Breast epithelium (tissue), 4 donors: Measurements from ENCODE around the gene RIN1. TPM values are rescaled to one million over a fixed set of nuclear protein-coding genes. Genes with fewer than 3 reads are reported as not detected.

Experiments used
- DNase-seq, 2 donors: peaks; one replicate each; pipeline ENCODE4 v3.0.0-alpha.2; 2019; ENCODE audit warnings: low spot score in 2 of 2
- H3K27ac ChIP-seq, 2 donors: fragments of 200-600 bp; sonication (generic) in 1 of 2; one replicate each; pipeline ENCODE4 v1.5.1; 2016 to 2019; ENCODE audit warnings: mild to moderate bottlenecking in 1 of 2
- H3K27me3 ChIP-seq, 2 donors: fragments of 200-600 bp; sonication (generic) in 1 of 2; one replicate each; pipeline versions ENCODE4 v1.5.1 to v1.6.0; 2017 to 2019; ENCODE audit warnings: control low read depth in 1 of 2, mild to moderate bottlenecking in 1 of 2
- H3K36me3 ChIP-seq: fragments of 200-600 bp; one replicate; pipeline ENCODE4 v1.5.1; 2019
- H3K4me1 ChIP-seq, 2 donors: fragments of 200-600 bp; sonication (generic); one replicate each; pipeline ENCODE4 v1.5.1; 2016 to 2019; ENCODE audit warnings: control low read depth in 1 of 2
- H3K4me3 ChIP-seq, 3 donors: fragments of 200-600 bp; sonication (generic); 1 replicate in 2 of 3; 2 replicates in 1 of 3; pipeline ENCODE4 v1.5.1; 2016 to 2019; ENCODE audit warnings: mild to moderate bottlenecking in 3 of 3, moderate library complexity in 2 of 3
- H3K9me3 ChIP-seq, 2 donors: fragments of 200-600 bp; sonication (generic) in 1 of 2; one replicate each; pipeline ENCODE4 v1.5.1; 2016 to 2019; ENCODE audit warnings: control low read depth in 1 of 2
- CTCF ChIP-seq, 3 donors: fragments of 450-650 bp; IDR thresholded peaks; one replicate each; pipeline ENCODE4 v1.5.1; 2016 to 2017; ENCODE audit warnings: antibody characterized with exemption in 3 of 3, mild to moderate bottlenecking in 3 of 3, moderate library complexity in 3 of 3
- POLR2A ChIP-seq: fragments of 450-650 bp; IDR thresholded peaks from one replicate; pipeline ENCODE4 v1.6.1; 2016; ENCODE audit warnings: antibody characterized with exemption, mild to moderate bottlenecking, moderate library complexity
- POLR2AphosphoS5 ChIP-seq, 3 donors: sonication (generic); formaldehyde crosslinking; IDR thresholded peaks; one replicate each; pipeline ENCODE4 v1.6.1; 2017; ENCODE audit warnings: antibody characterized with exemption in 3 of 3
- intact Hi-C: fragments of 100-400 bp; cut with DNase I; formaldehyde crosslinking; loops from one replicate; pipeline ENCODE4 v1.15.1; 2023; ENCODE audit warnings: low total_unique reads
- total RNA-seq, 3 donors: library from RNA; depleted of rRNA; stranded (reverse); fragments of >200 nt; gene quantifications; one replicate each; pipeline ENCODE4 v1.1.0, GENCODE V29; 2016

Gene RIN1
- total RNA-seq, 3 donors from 2014 or later, result 3.2 to 6.6 (median 5.2) TPM

- no peak for DNase-seq
- TF ChIP-seq CTCF (IDR thresholded peaks at IDR 0.05), result no peak
- no peak for TF ChIP-seq POLR2A
- no peak for TF ChIP-seq POLR2AphosphoS5 (IDR thresholded peaks at IDR 0.05)
- H3K27ac ChIP-seq, result peak overlapping the region; percentile 33 to 95
- H3K4me1 ChIP-seq, result peaks cover 13 to 14% of the 10 kb centered on the region in 2 donors
- H3K36me3 ChIP-seq, result no peaks in the 10 kb centered on the region
- intact Hi-C loops, result no loop called here
- H3K4me3 ChIP-seq, result no peak overlapping the region
- H3K27me3 ChIP-seq, result peaks cover 3% of the 10 kb centered on the region in 2 donors
- no peaks in the 10 kb centered on the region for H3K9me3 ChIP-seq
These were observed 17.6 kb downstream of the RIN1 start for GRCh38 chr11:66318600-66318970.

GRCh38 chr11:66317723-66318599, 18.3 kb downstream of the RIN1 start:
- Histone ChIP-seq H3K36me3 (no peaks in the 10 kb centered on the region), H3K27me3 (peaks cover 3% of the 10 kb centered on the region in 2 donors), H3K27ac (peak overlapping the region; percentile 67 to 95), H3K9me3 (no peaks in the 10 kb centered on the region), H3K4me3 (peak overlapping the region; percentile 53 to 77 (median 64)), H3K4me1 (peaks cover 14 to 16% of the 10 kb centered on the region in 2 donors)
- intact Hi-C loops, result no loop called here
- no peak for DNase-seq
- no peak for TF ChIP-seq CTCF (IDR thresholded peaks at IDR 0.05)
- TF ChIP-seq POLR2AphosphoS5 (IDR thresholded peaks at IDR 0.05), result peak in 2 of 3 donors; percentile 34 to 76

DNA sequence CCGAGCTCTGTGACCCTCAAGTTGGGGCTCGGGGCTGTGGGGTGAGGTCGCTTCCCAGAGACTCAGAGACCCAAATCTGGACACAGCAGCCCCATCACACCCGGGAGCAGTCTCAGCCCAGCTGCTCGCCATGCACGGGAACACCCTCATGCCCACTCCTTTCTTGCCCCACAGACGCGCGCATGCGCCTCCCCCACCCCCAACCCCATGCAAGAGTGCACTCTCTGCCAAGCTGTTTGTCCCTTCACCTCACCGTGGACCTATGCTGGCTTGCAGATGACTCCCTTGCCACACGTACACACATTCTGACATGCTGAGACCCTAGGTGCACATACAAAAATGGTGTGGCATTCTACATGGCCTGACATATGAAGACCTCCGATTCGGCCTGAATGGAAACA, 18.9 kb downstream of the RIN1 start:
- DNase-seq, result no peak
- Histone ChIP-seq H3K27me3 (peaks cover 3% of the 10 kb centered on the region in 2 donors), H3K36me3 (no peaks in the 10 kb centered on the region), H3K9me3 (no peaks in the 10 kb centered on the region), H3K4me3 (peak overlapping the region; percentile 53 to 77 (median 64)), H3K4me1 (peaks cover 14 to 16% of the 10 kb centered on the region in 2 donors), H3K27ac (peak overlapping the region; percentile 67 to 95)
- intact Hi-C loops, result no loop called here
- TF ChIP-seq POLR2A (no peak), POLR2AphosphoS5 (IDR thresholded peaks at IDR 0.05) (no peak), CTCF (IDR thresholded peaks at IDR 0.05) (no peak)

- intact Hi-C loops, result no loop called here
- no peak for DNase-seq
- peak within 1 kb of the TSS; percentile 53 to 77 (median 64) for H3K4me3 ChIP-seq
- peaks cover 13 to 14% of the 10 kb centered on the region in 2 donors for H3K4me1 ChIP-seq
- peak within 1 kb of the TSS; percentile 67 to 95 for H3K27ac ChIP-seq
- peaks cover 3% of the 10 kb centered on the region in 2 donors for H3K27me3 ChIP-seq
- H3K9me3 ChIP-seq, result no peaks in the 10 kb centered on the region
- TF ChIP-seq POLR2AphosphoS5 (IDR thresholded peaks at IDR 0.05), result no peak
- TF ChIP-seq CTCF (IDR thresholded peaks at IDR 0.05), result no peak
- no peak for TF ChIP-seq POLR2A
- no peaks in the 10 kb centered on the region for H3K36me3 ChIP-seq
These were observed 19.4 kb downstream of the RIN1 start, which contains the start of gene CD248 for GRCh38 chr11:66316849-66317251. TSS of gene CD248 (minus strand) at chr11:66317044. CDS start at chr11:66317027, 17 bp downstream.
